Activated naive CD4-positive, alpha-beta T cell treated with anti-CD3 and anti-CD28 coated beads, Interleukin-2, amount 10 ng/mL, durations not matched to agents 7 days and 5 days (primary cell): Measurements from ENCODE around the gene SBK2.

Source experiments
- CTCF ChIA-PET: fragments of 350-600 bp; sonication (Branson Sonifier 250); formaldehyde crosslinking; loops from one replicate; lab custom pipeline; 2021; ENCODE audit warnings: antibody characterized with exemption; lab: Charles Lee
- DNase-seq: peaks from one replicate; pipeline ENCODE4 v3.0.0-alpha.2; 2020
- H3K27ac Mint-ChIP-seq: one replicate; pipeline ENCODE4 v1.8.0; 2021; ENCODE audit warnings: mild to moderate bottlenecking, moderate library complexity, mixed read lengths
- H3K27me3 Mint-ChIP-seq: one replicate; pipeline ENCODE4 v1.8.0; 2021; ENCODE audit warnings: mild to moderate bottlenecking, mixed read lengths
- H3K36me3 Mint-ChIP-seq: one replicate; pipeline ENCODE4 v1.8.0; 2021; ENCODE audit warnings: mixed read lengths
- H3K4me1 Mint-ChIP-seq: one replicate; pipeline ENCODE4 v1.8.0; 2021; ENCODE audit warnings: mixed read lengths
- H3K4me3 Mint-ChIP-seq: one replicate; pipeline ENCODE4 v1.8.0; 2021; ENCODE audit warnings: mild to moderate bottlenecking, moderate library complexity, mixed read lengths
- H3K9me3 Mint-ChIP-seq: one replicate; pipeline ENCODE4 v1.8.0; 2021; ENCODE audit warnings: mixed read lengths

SBK2 gene

GRCh38 chr19:55546822-55547614 is 10.1 kb upstream of the SBK2 start:
- peaks cover 31% of the 10 kb centered on the region for H3K27me3 Mint-ChIP-seq
- H3K27ac Mint-ChIP-seq: no peak overlapping the region
- H3K9me3 Mint-ChIP-seq: no peaks in the 10 kb centered on the region
- no peak overlapping the region for H3K4me3 Mint-ChIP-seq
- DNase-seq: no peak
- no peaks in the 10 kb centered on the region for H3K36me3 Mint-ChIP-seq
- CTCF ChIA-PET: interaction anchor here (1.0 kb wide), 1 partner anchor 14 kb away, joined by 3 read pairs; no protein-coding TSS in a partner anchor
- no peaks in the 10 kb centered on the region for H3K4me1 Mint-ChIP-seq

GRCh38 chr19:55546011-55546410 is 9.1 kb upstream of the SBK2 start:
- no peak overlapping the region for H3K4me3 Mint-ChIP-seq
- H3K36me3 Mint-ChIP-seq: no peaks in the 10 kb centered on the region
- CTCF ChIA-PET: no interaction called here
- no peaks in the 10 kb centered on the region for H3K9me3 Mint-ChIP-seq
- no peaks in the 10 kb centered on the region for H3K4me1 Mint-ChIP-seq
- DNase-seq: no peak
- H3K27ac Mint-ChIP-seq: no peak overlapping the region
- peaks cover 31% of the 10 kb centered on the region for H3K27me3 Mint-ChIP-seq

DNA sequence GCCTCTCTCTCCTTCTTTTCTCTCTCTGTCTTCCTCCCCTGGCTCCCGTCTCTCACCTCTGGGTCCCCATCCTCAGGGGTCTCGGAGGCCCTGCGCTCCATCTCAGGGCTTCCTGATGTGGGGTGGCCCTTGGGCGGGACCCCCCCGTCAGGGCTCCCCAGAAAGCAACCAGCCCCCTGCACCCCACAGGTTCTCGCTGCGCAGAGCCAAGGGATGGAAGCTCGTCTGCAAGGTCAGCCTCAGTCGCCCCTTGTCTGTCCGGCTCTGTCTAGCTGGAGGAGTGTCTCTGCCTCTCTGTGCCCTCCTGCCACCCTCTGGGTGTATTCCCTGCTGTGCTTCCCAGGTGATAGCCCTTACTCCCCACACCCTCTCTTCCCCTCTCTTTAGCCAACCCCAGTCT is 8.5 kb upstream of the SBK2 start, which contains the start of gene SBK3:
Gene SBK3, minus strand, starts transcription at position 101 of the 400 bp plus-strand sequence. Its CDS starts 0 bp downstream, at position 101.
- Mint-ChIP-seq H3K4me3 (no peak within 1 kb of the TSS), H3K9me3 (no peaks in the 10 kb centered on the region), H3K27me3 (peaks cover 31% of the 10 kb centered on the region), H3K27ac (no peak within 1 kb of the TSS), H3K36me3 (no peaks in the 10 kb centered on the region), H3K4me1 (no peaks in the 10 kb centered on the region)
- CTCF ChIA-PET: no interaction called here
- DNase-seq: no peak

DNA sequence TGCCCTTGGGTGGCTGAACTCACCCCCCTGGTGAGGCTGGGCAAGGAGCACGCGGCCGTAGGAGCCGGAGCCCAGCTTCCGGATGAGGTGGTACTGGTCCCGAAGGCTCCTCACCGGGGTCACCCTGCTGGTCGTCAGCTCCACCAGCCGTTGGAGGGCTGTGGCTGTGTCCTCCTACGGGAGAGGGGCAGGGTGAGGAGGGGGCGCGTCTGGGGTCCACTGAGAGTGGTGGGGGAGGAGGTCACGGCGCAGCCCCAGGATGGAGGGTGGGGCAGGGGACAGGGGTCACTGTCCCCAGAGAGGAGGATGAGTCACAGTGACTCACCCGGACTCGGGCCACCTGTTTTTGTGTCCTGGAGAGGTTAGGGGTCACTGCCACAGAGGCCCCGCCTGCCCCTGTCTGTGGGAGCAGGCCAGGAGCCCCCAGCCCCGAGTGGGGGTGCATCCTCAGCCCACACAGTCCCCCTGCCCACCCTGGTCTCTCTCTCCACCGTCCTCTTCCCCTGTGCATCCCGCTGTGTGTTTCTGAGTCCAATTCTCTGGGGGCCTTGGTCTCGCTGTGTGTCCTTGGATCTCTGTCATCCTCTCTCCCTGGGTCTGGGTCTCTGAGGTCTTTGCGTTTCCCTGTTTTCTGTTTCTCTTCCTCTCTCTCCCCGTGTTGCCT is 8.0 kb upstream of the SBK2 start:
- no peaks in the 10 kb centered on the region for H3K36me3 Mint-ChIP-seq
- H3K4me1 Mint-ChIP-seq: no peaks in the 10 kb centered on the region
- peaks cover 27% of the 10 kb centered on the region for H3K27me3 Mint-ChIP-seq
- no peak overlapping the region for H3K27ac Mint-ChIP-seq
- DNase-seq: no peak
- CTCF ChIA-PET: no interaction called here
- no peaks in the 10 kb centered on the region for H3K9me3 Mint-ChIP-seq
- no peak overlapping the region for H3K4me3 Mint-ChIP-seq

DNA sequence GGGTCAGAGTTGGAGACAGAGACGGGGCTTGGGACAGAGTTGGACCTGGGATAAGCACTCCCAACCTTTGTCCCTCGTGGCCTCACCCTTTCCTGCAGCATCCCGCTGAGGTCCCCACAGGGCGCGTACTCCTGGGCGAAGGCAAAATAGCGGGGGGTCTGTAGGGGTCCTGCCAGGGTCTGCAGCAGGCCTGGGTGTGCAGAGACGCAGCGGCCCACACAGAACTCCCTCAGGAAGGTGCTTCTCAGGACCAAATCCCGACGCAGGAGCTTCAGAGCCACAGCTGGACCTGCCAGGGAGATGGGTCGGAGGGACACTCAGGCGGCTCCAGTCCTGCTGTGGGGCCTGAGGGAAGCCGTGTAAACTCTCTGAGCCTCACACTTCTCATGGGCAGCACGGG is 7.1 kb upstream of the SBK2 start:
- CTCF ChIA-PET: no interaction called here
- Mint-ChIP-seq H3K4me3 (no peak overlapping the region), H3K9me3 (no peaks in the 10 kb centered on the region), H3K36me3 (no peaks in the 10 kb centered on the region), H3K4me1 (no peaks in the 10 kb centered on the region), H3K27me3 (peaks cover 24% of the 10 kb centered on the region), H3K27ac (no peak overlapping the region)
- no peak for DNase-seq

DNA sequence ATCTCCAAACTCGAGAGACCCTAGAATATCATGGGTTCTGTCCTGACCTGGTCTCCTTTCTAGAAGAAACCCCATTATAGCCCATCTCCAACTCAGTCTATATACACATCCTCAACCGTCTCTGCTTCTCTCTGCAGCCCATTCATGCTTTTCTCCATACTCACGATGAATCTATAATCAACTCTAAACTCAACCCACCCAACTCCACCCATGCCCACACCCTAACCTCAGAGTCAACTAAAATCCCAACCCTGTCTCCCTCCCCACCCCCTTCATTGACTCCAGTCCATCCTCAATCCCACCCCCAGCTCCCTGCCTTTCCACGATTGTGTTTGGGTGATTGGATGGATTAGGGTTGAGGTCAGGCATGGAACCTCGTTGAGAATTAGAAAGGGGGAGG is 6.6 kb upstream of the SBK2 start:
- Mint-ChIP-seq H3K4me1 (no peaks in the 10 kb centered on the region), H3K36me3 (no peaks in the 10 kb centered on the region), H3K9me3 (no peaks in the 10 kb centered on the region), H3K27ac (no peak overlapping the region), H3K4me3 (no peak overlapping the region), H3K27me3 (peaks cover 24% of the 10 kb centered on the region)
- CTCF ChIA-PET: no interaction called here
- DNase-seq: no peak

DNA sequence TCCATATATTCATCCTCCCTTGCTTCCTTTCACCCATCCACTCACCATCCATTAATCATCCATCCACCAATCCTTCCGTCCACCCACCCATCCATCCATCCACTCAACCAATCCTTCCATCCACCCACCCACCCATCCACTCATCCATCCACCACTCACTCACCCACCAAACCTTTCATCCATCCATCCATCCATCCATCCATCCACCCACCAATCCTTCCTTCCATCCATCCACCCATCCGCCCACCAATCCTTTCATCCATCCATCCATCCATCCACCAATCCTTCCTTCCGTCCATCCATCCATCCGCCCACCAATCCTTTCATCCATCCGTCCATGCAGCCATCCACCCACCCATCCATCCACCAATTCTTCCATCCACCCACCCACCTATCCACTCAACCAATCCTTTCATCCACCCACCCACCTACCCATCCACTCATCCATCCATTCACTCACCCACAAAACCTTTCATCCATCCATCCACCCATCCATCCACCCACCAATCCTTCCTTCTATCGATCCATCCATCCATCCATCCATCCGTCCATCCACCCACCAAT is 5.4 kb upstream of the SBK2 start:
- no peaks in the 10 kb centered on the region for H3K36me3 Mint-ChIP-seq
- CTCF ChIA-PET: no interaction called here
- no peaks in the 10 kb centered on the region for H3K4me1 Mint-ChIP-seq
- no peak overlapping the region for H3K27ac Mint-ChIP-seq
- H3K4me3 Mint-ChIP-seq: no peak overlapping the region
- H3K27me3 Mint-ChIP-seq: peaks cover 17% of the 10 kb centered on the region
- no peak for DNase-seq
- H3K9me3 Mint-ChIP-seq: no peaks in the 10 kb centered on the region

DNA sequence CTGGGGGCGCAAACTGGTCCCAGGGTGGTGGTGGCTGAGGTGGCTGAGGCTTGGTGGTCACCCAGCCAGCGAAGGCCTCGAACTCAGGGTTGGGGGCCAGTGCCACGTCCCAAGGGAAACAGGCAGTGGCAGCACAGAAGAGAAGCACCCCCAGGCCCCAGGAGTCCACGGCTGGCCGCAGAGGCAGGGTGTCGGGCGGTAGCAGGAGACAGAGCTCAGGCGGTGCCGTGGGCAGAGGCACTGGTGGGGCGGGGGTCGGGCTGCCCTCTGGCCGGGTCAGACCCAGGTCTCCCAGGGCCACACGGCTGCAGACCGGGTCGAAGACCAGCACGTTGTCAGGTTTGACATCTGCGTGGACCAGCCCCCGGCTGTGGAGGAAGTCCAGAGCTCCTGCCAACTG is 4.2 kb upstream of the SBK2 start:
- no peak overlapping the region for H3K27ac Mint-ChIP-seq
- no peaks in the 10 kb centered on the region for H3K9me3 Mint-ChIP-seq
- CTCF ChIA-PET: no interaction called here
- peaks cover 7% of the 10 kb centered on the region for H3K27me3 Mint-ChIP-seq
- H3K4me1 Mint-ChIP-seq: no peaks in the 10 kb centered on the region
- H3K36me3 Mint-ChIP-seq: no peaks in the 10 kb centered on the region
- H3K4me3 Mint-ChIP-seq: no peak overlapping the region
- no peak for DNase-seq

- H3K27ac Mint-ChIP-seq: no peak overlapping the region
- H3K4me3 Mint-ChIP-seq: no peak overlapping the region
- DNase-seq: no peak
- no peaks in the 10 kb centered on the region for H3K36me3 Mint-ChIP-seq
- CTCF ChIA-PET: no interaction called here
- H3K4me1 Mint-ChIP-seq: no peaks in the 10 kb centered on the region
- H3K9me3 Mint-ChIP-seq: no peaks in the 10 kb centered on the region
- H3K27me3 Mint-ChIP-seq: peaks cover 3% of the 10 kb centered on the region
These were observed 3.7 kb upstream of the SBK2 start for GRCh38 chr19:55540619-55541018.

DNA sequence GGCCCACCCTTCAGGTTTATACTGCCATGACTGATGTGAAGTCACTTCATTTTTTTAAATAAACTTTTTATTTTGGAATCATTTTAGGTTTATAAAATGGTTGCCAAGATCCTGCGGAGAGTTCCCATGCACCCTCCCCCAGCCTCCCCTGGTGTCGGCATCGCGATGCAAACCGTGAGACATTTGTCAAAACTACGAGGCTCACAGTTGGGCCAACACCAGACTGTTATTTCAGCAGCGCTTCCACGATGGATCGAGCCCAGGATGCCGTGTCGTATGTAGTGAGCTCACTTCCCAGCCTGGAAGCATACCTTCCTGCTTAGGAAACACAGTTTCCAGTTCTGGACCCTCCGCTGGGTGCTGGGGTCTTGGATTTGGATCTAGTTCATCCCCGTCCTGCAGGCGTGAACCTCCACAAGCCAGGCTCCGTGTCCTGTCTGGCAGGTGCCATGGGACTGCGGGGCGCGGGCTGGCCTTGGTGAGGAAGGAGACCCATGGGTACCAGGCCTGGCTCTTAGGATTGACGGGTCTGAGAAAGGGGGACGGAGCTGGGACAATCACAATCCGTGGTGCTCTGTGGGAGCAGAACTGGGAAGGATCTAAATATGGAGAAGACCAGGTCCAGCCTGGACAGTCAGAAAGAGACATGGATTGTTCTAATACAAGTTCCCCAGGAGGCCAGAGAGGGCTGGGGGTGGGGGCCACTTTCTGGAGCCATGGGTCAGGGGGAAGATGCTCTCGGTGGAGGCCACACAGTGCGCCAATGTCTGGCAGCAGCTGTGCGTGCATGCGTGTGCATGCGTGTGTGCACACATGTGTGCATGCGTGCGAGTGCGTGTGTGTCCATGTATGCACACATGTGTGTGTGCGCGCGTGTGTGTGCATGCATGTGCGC is 2.4 kb upstream of the SBK2 start:
- Mint-ChIP-seq H3K27ac (no peak overlapping the region), H3K27me3 (no peaks in the 10 kb centered on the region), H3K4me3 (no peak overlapping the region), H3K36me3 (no peaks in the 10 kb centered on the region), H3K9me3 (no peaks in the 10 kb centered on the region), H3K4me1 (no peaks in the 10 kb centered on the region)
- CTCF ChIA-PET: no interaction called here
- no peak for DNase-seq

DNA sequence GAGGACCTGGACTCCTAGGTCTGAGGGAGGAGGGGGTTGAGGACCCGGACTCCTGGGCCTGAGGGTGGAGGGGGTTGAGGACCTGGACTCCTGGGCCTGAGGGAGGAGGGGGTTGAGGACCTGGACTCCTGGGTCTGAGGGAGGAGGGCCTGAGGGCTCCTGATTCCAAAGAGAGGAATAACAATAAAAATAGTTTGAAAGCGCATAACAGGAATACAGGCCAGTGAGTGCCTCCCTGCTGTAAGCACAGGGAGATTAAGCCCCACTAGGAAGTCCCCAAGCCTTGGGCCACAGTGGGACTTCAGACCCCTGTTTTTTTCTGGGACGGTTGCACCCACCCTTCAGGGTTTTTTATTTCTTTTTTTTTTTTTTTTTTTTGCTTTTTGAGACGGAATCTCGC is 1.2 kb upstream of the SBK2 start:
- no peaks in the 10 kb centered on the region for H3K4me1 Mint-ChIP-seq
- CTCF ChIA-PET: no interaction called here
- no peaks in the 10 kb centered on the region for H3K9me3 Mint-ChIP-seq
- no peaks in the 10 kb centered on the region for H3K36me3 Mint-ChIP-seq
- no peak for DNase-seq
- no peak overlapping the region for H3K4me3 Mint-ChIP-seq
- no peak overlapping the region for H3K27ac Mint-ChIP-seq
- no peaks in the 10 kb centered on the region for H3K27me3 Mint-ChIP-seq

DNA sequence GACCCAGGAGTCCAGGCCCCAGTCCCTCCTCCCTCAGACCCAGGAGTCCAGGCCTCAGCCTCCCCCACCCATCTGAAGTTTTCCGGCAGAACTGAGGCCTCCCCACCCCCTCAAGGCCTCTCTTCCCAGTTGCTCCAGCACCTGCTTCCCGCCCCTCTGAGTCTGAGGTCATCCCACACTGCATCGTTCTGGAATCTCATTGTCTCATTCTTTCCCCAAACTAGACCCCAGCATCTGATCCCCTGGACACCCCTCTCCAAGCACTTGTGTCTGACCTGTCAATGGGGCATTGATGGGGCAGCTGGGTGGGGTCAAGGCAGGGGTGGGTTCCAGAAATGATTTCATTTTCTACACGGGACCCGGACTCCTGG is 793 bp upstream of the SBK2 start:
- CTCF ChIA-PET: no interaction called here
- no peaks in the 10 kb centered on the region for H3K36me3 Mint-ChIP-seq
- H3K4me3 Mint-ChIP-seq: no peak overlapping the region
- no peak overlapping the region for H3K27ac Mint-ChIP-seq
- H3K4me1 Mint-ChIP-seq: no peaks in the 10 kb centered on the region
- no peaks in the 10 kb centered on the region for H3K9me3 Mint-ChIP-seq
- H3K27me3 Mint-ChIP-seq: no peaks in the 10 kb centered on the region
- no peak for DNase-seq

- Mint-ChIP-seq H3K4me3 (no peak overlapping the region), H3K36me3 (no peaks in the 10 kb centered on the region), H3K27ac (no peak overlapping the region), H3K4me1 (no peaks in the 10 kb centered on the region), H3K9me3 (no peaks in the 10 kb centered on the region), H3K27me3 (no peaks in the 10 kb centered on the region)
- DNase-seq: no peak
- CTCF ChIA-PET: no interaction called here
These were observed 567 bp downstream of the SBK2 start for GRCh38 chr19:55536366-55536765.

DNA sequence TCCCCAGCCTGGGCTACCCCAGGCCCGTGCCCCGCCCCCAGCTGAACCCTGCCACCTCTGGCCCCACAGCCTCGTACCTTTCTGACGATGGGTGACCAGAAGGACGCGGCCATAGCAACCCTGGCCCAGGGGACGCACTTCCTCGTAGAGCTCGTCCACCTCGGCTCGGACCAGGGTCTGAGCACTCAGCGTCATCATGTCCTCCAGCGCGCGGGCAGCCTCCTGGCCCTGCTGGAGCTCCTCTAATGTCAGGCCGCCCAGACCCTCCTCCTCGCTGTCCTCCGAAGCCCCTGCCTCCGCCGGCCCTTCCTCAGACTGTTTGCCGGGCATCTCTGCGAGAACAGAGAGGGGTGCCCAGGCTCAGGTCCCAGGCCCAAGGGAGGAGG is 975 bp downstream of the SBK2 start:
- CTCF ChIA-PET: no interaction called here
- Mint-ChIP-seq H3K27ac (no peak overlapping the region), H3K36me3 (no peaks in the 10 kb centered on the region), H3K27me3 (no peaks in the 10 kb centered on the region), H3K9me3 (no peaks in the 10 kb centered on the region), H3K4me1 (no peaks in the 10 kb centered on the region), H3K4me3 (no peak overlapping the region)
- DNase-seq: no peak
